B cell (primary cell): Measurements from ENCODE around the gene CCM2.

Source experiments
- EZH2 ChIP-seq: IDR thresholded peaks from 2 replicates; pipeline ENCODE4 v1.6.1; 2012; ENCODE audit warnings: borderline replicate concordance, low read depth, mild to moderate bottlenecking, moderate library complexity, low read length; ENCODE audit not compliant: insufficient read depth, poor library complexity, severe bottlenecking
- TF ChIP-seq, protein P1 (sequence below): fragments of 200-600 bp; IDR thresholded peaks from one replicate; pipeline ENCODE4 v1.8.0; 2022; ENCODE audit warnings: antibody characterized with exemption, mild to moderate bottlenecking

DNA sequence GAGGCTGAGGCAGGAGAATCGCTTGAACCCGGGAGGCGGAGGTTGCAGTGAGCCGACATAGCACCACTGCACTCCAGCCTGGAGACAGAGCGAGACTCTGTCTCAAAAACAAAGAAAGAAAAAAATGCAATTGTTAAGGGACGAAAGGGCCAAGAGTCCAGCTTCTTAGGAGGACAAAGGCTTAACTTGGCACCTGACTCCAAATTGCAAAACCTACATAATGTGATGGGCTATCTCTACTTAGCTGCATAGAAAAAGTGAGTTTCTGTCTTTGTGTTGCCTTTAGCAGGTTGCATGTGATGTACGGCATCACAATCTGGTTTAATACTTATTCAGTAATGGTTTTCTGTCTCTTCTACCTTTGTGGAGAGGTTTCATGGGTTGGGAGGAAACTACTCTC is 12.5 kb upstream of the CCM2 start:
- TF ChIP-seq, protein P1, sequence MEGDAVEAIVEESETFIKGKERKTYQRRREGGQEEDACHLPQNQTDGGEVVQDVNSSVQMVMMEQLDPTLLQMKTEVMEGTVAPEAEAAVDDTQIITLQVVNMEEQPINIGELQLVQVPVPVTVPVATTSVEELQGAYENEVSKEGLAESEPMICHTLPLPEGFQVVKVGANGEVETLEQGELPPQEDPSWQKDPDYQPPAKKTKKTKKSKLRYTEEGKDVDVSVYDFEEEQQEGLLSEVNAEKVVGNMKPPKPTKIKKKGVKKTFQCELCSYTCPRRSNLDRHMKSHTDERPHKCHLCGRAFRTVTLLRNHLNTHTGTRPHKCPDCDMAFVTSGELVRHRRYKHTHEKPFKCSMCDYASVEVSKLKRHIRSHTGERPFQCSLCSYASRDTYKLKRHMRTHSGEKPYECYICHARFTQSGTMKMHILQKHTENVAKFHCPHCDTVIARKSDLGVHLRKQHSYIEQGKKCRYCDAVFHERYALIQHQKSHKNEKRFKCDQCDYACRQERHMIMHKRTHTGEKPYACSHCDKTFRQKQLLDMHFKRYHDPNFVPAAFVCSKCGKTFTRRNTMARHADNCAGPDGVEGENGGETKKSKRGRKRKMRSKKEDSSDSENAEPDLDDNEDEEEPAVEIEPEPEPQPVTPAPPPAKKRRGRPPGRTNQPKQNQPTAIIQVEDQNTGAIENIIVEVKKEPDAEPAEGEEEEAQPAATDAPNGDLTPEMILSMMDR = no peak
- no peak for TF ChIP-seq EZH2
